ENCODE results near the gene FHL1.

DNA sequence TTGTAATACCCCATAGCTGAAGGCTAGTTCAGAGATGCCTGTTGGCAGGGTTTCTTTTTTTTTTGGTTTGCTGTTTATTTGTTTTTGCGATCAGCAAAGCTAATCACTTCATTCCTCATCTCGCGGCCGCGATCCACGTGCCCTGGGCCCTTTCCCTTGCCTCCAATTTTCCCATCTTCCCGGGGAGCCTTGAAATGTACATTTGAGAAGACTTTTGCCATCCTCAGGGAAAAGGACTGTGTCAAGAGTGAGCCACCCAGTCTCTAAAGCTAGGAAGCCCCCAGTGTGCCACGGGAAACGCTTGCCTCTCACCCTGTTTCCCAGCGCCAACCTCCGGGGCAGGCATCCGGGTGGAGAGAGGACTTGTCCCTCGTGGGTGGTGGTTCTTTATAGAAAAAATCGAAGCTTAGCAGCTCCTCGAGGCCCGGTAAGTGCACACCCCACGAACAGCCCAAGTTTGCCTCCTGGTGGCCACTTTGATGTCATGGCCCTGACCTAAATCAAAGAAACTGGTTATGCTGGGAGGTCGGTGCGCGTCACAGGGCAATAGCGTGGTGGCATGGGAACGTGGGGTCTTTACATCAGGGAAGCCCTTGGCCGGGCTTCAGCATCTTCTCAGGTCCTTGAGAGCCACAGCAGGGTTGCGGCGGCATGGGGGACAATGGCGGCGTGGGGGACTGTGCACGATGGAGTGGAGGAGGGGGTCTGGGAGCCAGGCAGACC is 61.8 kb downstream of the FHL1 start:
- TF ChIP-seq, protein P1, sequence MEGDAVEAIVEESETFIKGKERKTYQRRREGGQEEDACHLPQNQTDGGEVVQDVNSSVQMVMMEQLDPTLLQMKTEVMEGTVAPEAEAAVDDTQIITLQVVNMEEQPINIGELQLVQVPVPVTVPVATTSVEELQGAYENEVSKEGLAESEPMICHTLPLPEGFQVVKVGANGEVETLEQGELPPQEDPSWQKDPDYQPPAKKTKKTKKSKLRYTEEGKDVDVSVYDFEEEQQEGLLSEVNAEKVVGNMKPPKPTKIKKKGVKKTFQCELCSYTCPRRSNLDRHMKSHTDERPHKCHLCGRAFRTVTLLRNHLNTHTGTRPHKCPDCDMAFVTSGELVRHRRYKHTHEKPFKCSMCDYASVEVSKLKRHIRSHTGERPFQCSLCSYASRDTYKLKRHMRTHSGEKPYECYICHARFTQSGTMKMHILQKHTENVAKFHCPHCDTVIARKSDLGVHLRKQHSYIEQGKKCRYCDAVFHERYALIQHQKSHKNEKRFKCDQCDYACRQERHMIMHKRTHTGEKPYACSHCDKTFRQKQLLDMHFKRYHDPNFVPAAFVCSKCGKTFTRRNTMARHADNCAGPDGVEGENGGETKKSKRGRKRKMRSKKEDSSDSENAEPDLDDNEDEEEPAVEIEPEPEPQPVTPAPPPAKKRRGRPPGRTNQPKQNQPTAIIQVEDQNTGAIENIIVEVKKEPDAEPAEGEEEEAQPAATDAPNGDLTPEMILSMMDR (IDR thresholded peaks at IDR 0.05; ENCODE audit: low read depth, low read length, missing input control) = peak; percentile 52
- no peak for TF ChIP-seq SP1 (IDR thresholded peaks at IDR 0.05)
- no peak for TF ChIP-seq GABPA (IDR thresholded peaks at IDR 0.05 in 1 of 2, conservative IDR thresholded peaks at IDR 0.05 in 1 of 2)
- TF ChIP-seq, protein P2, sequence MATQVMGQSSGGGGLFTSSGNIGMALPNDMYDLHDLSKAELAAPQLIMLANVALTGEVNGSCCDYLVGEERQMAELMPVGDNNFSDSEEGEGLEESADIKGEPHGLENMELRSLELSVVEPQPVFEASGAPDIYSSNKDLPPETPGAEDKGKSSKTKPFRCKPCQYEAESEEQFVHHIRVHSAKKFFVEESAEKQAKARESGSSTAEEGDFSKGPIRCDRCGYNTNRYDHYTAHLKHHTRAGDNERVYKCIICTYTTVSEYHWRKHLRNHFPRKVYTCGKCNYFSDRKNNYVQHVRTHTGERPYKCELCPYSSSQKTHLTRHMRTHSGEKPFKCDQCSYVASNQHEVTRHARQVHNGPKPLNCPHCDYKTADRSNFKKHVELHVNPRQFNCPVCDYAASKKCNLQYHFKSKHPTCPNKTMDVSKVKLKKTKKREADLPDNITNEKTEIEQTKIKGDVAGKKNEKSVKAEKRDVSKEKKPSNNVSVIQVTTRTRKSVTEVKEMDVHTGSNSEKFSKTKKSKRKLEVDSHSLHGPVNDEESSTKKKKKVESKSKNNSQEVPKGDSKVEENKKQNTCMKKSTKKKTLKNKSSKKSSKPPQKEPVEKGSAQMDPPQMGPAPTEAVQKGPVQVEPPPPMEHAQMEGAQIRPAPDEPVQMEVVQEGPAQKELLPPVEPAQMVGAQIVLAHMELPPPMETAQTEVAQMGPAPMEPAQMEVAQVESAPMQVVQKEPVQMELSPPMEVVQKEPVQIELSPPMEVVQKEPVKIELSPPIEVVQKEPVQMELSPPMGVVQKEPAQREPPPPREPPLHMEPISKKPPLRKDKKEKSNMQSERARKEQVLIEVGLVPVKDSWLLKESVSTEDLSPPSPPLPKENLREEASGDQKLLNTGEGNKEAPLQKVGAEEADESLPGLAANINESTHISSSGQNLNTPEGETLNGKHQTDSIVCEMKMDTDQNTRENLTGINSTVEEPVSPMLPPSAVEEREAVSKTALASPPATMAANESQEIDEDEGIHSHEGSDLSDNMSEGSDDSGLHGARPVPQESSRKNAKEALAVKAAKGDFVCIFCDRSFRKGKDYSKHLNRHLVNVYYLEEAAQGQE (IDR thresholded peaks at IDR 0.05) = no peak
- no peak for TF ChIP-seq TAF1 (conservative IDR thresholded peaks at IDR 0.05)
- no peak for TF ChIP-seq FOXA1 (IDR thresholded peaks at IDR 0.05)
- TF ChIP-seq, protein P3, sequence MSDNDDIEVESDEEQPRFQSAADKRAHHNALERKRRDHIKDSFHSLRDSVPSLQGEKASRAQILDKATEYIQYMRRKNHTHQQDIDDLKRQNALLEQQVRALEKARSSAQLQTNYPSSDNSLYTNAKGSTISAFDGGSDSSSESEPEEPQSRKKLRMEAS (IDR thresholded peaks at IDR 0.05) = no peak
- TF ChIP-seq RXRA (IDR thresholded peaks at IDR 0.05) = no peak
- TF ChIP-seq FOXA2 (IDR thresholded peaks at IDR 0.05) = no peak
- TF ChIP-seq, protein P4, sequence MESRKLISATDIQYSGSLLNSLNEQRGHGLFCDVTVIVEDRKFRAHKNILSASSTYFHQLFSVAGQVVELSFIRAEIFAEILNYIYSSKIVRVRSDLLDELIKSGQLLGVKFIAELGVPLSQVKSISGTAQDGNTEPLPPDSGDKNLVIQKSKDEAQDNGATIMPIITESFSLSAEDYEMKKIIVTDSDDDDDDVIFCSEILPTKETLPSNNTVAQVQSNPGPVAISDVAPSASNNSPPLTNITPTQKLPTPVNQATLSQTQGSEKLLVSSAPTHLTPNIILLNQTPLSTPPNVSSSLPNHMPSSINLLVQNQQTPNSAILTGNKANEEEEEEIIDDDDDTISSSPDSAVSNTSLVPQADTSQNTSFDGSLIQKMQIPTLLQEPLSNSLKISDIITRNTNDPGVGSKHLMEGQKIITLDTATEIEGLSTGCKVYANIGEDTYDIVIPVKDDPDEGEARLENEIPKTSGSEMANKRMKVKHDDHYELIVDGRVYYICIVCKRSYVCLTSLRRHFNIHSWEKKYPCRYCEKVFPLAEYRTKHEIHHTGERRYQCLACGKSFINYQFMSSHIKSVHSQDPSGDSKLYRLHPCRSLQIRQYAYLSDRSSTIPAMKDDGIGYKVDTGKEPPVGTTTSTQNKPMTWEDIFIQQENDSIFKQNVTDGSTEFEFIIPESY (IDR thresholded peaks at IDR 0.05) = no peak
- TF ChIP-seq RAD21 (IDR thresholded peaks at IDR 0.05) = peak; percentile 73 to 85
- TF ChIP-seq NR2F2 (IDR thresholded peaks at IDR 0.05) = no peak
